ENCODE data around the gene ADAMTSL3.
"Not testable (repeated sequence)": the region's sequence is repeated elsewhere in the genome, so short reads cannot be mapped to it uniquely, and the experiment has no call there.

ADAMTSL3 gene

DNA sequence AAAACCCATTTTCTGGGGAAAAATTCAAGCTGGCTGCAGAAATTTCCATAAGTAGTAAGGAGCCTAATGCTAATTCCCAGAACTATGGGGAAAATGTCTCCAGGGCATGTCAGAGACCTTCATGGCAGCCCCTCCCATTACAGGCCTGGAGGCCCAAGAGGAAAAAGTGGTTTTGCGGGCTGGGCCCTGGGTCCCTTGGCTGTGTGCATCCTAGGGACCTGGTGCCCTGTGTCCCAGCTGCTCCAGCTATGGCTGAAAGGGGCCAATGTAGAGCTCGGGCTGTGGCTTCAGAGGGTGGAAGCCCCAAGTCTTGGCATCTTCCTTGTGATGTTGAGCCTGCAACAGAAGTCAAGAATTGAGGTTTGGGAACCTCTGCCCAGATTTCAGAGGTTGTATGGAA lies 48.4 kb downstream of the ADAMTSL3 start:
- FAIRE-seq: not testable (repeated sequence)

DNA sequence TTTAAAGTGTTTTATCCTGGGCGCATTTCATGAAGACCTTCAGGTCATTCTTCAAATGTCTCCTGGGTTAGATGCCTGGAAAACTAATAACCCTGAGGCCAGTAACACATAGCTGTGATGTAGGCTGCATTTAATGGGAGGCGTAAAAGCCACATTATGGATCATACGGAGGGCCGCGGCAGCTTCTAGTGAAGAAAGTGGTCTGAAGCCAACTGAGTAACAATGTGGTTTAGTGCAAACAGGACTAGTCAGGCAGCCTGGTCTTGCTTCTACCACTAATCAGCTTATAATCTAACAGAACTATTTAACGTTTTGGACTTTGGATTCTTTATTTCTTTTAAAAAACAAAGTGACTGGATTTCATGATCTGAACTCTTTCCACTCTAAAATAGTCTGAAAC lies 54.4 kb downstream of the ADAMTSL3 start:
- FAIRE-seq: no peak

DNA sequence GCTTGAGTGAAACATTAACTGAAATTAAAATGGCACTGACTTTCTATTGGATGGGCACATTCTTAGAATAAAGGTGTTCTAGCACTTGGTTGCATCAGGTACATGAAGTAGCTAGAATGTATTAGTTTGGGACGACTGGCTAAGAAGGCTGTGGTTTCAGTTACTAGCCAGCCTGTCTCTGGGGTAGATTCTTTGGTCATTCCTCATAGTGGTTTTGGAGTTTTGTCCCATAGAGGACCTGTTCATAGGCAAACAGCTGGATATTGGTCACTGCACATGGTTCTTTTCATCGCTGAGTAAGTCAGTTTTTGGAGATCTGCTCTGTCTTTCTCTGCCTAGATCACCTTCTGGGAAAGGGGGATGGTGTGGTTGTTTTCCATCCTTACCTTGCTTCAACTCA lies 55.3 kb downstream of the ADAMTSL3 start:
- FAIRE-seq: no peak

DNA sequence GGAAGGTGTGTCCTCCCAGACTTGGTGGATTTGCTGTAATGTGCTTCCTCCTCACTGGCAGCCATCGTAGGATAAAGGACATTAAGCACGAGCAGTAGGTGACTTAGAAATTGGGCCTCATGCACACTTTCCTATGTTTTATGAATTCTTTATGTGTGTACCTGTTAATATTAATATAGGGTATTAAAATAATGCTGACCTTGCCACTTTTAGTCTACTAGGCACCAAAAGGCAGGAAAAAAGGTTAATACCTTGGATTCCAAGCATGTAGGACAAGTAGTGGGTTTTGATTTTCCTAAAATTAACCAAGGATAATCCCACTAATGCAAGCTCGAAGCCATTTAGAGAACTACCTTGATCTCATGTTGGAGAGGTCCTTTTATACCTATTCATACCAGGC lies 55.9 kb downstream of the ADAMTSL3 start:
- no peak for FAIRE-seq

DNA sequence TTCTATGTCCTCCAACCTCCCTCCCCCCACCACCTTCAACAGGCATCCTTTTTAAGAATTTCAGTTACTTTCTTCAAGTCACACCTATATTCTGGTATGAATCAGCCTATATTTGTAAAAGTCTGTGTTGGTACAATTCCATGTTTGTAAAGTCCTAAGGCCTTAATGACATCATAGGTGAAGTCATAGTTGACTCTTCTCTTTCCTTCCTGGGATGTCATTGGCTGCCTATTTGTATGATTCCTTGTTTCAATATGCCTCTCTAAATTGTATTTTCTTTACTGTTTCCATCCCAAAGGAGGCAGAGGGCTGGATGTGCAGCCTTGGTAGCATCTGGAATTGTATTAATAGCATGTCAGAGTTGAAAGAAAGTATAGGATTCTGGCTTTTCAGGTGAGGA lies 56.5 kb downstream of the ADAMTSL3 start:
- no peak for FAIRE-seq

DNA sequence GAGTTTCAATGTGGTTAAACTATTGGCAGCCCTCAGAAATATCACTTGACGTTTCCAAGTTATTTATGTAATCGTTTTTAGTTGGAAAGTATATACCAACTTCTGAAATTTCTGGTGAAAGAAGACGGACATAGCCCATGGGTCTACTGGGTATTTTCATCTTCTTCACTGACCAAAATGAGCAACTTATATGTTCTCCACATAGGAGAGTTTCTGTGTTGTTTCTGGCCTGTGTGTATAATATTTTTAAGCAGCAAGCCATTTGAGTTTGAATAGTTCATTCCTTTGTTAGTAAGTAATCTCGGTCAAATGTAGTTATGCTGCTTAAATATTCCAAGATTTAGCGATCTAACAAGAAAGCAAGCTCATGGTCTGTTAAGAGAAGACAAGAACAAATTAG lies 57.3 kb downstream of the ADAMTSL3 start:
- FAIRE-seq: no peak

DNA sequence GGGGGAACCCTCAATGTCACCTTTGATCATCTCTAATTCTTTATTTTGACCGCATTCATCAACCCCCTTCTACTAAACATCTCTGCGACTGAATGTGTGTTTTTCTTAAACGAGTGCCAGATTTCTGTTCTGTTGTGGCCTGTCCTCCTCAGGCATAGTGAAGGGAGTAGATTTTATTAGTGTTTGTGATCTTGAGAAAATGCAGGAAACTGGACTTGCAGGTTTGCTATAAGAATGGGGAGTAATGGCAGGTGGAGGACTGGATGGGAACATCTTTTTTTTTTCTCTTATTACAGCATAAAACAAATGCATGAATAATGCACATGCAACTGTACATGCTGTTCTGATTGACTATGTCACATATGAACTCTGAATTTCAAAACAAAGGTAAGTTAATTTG lies 59.3 kb downstream of the ADAMTSL3 start:
- no peak for FAIRE-seq

DNA sequence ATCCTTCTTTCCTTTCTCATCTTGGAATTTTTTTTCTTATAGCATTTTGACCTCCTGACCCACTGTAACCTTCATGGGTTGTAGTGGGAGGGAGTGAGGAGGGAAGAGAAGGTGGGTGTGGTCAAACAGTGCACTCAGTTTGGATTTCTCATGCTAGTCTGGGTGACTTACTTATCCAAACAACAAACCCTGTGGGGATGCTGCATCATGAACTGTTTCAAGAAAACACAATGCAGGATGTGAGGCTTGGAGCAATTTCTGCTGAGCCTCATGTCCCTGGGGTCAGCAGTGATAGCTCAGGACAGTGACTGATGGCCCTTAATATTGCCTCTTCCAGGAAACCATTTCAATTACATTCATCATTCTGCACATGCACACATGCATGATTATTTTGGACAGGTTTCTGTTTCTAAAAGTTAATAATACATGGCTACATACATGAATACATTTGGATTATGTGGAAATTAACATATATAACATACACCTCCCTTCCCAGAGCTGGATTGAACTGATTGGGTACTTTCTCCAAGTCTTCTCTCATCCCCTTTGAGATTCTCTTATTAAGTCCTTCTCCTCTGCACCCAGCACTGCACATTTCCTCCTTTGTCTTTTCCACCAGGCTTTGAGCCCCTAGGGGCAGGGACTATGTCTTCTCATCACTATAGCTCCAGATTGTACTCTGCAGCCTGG lies 61.2 kb downstream of the ADAMTSL3 start:
- no peak for FAIRE-seq

DNA sequence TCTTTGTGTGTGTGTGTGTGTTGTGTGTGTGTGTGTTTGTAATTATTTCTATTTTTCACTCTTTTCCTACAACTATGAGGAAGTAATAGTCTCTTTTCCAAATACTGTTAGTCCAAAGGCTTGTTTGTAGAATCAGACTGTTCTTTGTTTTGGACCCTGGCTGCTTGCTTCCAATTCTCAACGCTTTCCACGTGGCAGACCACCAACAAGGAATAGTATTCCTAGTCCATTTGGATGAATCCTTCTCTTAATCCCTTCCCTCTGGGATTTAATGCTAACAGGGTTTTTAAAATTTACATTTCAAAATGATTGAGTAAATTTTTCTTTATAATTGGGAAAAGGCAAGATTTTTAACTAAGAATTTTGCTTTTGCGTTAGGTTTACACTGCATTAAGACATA lies 62.7 kb downstream of the ADAMTSL3 start:
- no peak for FAIRE-seq

DNA sequence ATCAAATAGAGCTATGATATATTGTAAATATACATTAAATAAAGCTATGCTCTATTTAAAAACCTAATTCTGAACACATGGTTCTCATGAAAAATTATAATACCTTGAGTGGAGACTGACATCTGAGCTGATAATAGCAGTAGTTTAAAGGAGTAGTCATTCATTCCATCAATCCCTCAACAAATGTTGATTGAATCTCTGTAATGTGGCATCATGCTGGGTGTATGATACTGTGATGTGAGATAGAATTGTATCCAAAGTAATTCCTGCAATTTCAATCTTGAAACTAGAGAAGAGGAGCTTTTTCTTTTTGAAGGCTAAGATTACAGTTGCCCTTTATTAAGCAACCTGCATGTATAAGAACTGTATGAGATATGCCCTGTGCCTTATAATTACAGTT lies 63.1 kb downstream of the ADAMTSL3 start:
- FAIRE-seq: no peak

DNA sequence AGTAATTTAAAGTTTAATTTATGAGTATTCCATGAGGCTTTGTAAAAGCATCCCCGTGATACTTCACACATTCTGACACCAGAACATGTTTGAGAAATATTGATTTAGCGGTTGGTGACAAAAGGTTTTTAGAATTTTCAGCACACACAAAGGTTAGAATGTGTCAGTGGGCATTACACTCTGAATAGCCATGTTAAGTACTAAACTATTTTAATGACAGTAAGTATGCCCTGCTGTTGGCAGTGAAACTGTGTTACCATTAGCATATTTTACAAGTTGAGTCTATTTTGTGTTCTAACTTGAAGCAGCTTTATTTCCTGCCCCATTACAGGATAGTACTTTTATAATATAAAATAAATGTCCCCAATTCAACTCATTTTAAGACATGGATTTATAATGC lies 66.5 kb downstream of the ADAMTSL3 start:
- FAIRE-seq: no peak

DNA sequence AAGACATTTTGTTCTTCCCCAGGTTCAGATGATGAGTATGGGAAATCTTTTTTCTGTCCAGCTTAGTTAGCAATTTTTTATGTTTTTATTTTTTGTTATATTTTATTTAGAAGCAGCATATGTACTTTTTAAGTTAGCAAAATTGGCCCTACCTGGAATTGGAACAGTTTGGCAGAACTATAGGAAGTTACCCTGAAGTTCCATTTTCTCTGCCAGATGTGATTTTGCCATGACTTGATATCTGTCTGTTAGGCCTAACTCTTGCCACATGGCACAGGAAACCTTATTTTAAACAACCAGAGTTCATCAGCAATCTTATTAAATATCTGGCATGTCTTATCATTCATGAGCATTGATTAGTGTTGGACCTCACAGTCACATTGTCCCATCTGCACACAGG lies 67.1 kb downstream of the ADAMTSL3 start:
- no peak for FAIRE-seq

DNA sequence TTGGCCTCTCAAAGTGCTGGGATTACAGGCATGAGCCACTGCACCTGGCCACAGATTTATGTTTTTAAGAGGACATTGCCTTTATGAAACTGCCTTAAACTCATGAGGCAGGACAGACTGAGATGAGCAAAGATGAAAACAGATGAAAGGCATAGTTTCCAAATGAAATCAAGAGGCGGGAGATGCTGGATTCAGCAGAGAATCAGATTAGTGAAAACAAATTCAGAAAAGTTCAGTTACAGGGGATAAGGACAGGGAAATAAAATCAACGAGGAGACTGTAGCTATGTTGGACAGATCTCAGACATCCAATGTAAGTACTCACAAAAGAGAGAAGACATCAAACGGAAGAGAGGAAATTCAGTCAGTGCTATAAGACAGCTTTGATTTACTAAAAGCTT lies 68.1 kb downstream of the ADAMTSL3 start:
- no peak for FAIRE-seq

DNA sequence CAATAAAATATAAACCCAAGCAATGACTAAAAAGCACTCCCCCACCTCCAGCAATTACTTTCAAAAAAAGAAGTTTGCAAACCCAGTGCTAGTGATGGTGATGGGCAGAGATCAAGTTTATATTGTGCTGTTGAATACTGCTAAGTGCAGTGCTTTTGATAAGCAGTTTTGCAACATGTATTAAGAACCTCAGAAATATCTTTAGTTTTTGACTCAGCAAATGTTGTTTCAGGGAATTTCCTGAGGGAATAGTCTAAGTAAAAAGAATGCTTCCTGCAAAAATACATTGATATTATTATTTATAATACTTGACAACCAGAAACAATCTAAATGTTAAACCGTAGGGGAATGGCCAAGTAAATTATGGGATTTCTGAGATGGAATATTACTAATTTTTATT lies 69.3 kb downstream of the ADAMTSL3 start:
- FAIRE-seq: no peak

DNA sequence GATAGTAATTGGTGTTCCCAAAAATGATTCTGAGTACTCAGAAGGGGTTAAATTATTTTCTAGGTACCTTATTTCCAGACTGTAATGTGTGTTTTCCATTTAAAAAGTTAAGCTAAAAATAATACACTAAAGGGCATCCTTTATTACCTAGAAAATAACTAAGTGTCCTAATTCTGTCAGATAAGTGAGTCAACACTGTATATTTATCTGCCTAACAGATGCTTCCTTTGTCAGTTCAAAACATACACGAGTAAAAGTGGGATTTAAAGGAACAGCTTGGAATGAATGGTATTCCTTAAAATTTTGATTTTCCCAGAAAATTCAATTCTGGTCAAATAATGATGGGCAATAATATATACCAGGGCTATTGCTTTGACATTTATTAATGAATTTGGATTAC lies 78.3 kb downstream of the ADAMTSL3 start:
- no peak for FAIRE-seq

DNA sequence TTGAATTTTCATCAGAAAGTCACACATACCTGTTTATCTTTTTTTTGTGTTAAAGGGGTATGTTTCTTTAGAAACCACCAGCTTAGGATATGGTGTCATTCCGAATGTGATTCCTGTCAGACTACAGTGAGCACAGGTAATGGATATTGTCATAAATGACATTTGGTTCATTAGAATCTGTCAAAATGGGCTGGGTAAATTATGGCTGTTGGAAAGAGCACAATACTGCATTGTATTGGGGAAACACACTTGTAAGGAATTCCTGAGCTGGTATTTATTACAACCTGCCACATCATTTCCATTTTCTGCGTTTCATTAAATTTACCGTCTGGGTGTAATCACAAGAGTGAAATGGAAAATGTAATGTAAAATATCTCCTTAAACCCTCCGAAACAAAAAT lies 78.8 kb downstream of the ADAMTSL3 start:
- no peak for FAIRE-seq

DNA sequence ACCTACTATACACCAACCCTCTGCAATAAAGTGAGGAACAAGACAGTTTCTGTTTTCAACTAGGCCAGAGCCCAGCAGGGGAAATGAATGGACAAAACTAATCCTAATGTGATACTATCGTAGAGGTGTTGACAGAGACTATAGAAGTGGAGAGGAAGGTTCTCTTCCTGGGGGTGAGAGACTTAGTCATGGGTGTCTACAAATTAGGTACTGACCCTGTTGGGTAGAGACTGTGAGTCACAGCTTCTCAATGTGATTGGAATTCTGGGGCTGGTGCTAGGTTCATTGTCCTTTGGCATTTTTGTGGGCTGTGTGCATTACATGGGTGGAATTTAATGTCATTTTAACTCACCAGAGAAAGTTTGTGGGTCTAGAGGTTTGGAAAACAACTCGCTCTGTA lies 79.3 kb downstream of the ADAMTSL3 start:
- FAIRE-seq: no peak

DNA sequence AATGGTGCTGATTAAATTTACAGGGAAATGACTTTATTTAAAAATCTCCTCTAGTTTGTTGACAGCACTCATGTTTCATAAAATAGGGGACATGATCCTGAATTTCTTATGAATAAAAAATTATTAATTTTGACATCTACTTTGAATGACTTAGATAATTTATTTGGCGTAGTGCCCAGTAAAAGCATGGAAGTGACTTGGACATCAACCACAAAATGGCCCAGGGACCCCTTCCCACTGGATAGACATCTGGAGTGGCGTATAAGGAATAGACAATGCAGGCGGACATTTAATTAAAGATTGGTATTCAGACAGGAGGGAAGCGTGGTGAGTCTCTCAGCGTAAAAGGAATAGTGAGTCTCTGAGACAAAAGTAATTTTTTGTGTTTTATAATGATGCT lies 79.8 kb downstream of the ADAMTSL3 start:
- FAIRE-seq: no peak

DNA sequence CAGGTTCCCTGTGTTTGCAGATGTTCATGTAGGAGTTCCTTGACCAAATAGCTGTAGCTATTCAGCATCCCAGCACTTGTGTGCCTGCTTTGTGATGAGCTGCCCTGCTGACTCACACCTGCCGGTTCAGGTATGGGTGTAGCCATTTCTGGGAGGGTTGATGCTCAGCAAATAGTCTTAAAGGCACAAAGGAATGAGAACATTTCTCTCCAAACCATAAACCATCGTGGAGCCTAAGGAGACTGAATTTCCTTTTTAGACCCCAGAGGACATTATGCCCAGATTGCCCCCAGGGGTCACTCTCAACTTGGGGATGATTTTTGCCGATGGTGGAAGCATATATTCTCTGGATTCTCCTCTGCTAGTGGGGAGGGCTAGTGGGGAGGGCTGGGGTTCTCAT lies 80.6 kb downstream of the ADAMTSL3 start:
- no peak for FAIRE-seq

DNA sequence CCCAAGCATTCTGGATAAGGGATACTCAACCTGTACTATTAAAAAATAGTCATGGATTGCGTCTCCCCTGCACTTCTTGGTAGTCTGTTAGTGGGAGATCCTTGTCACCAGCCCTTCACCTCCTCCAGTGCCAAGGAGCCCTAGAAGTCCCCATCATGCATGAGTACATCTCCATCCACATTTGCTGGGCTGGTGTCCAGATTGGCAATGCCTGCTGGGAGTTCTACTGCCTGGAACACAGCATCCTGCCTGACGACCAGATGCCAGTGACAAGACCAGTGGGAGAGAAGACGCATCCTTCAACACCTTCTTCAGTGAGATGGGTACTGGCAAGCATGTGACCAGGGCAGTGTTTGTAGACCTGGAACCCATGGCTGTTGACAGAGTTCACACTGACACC lies 85.7 kb downstream of the ADAMTSL3 start:
- FAIRE-seq: no peak

DNA sequence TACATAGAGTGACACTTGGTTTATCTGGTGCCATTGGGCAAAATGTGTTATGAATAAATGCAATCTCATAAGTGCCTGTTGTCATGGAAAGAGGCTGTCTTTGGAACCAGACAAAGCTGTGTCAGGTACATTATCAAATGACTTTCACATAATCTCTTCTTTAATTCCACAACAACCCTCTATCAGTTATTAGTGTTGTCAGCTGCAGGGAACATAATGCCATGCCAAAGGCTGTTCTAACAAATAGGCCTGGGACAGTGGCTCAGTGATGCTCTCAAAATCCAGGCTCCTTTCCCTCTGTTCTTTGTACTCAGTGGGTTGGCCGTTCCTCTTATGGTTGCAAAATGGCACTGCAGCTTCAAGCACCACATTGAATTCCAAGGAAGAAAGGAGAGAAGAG lies 91.8 kb downstream of the ADAMTSL3 start:
- no peak for FAIRE-seq

DNA sequence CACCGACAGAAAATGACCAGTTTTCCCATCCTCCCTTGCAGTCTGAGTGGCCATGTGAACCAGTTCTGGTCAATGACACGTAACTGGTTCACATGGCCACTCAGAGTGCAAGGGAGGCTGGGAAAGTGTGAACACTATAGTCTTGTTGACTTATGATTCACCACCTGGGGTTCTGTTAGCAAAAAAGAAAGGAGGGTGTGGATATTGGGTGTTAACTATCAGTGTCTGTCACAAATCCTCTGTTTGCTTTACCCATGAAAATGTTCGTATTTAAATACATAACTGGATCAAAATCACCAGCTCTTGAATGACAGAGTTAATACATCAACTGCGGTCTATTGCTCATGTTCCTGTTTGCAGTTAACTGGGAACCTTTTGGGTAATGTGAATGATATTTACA lies 92.3 kb downstream of the ADAMTSL3 start:
- no peak for FAIRE-seq

DNA sequence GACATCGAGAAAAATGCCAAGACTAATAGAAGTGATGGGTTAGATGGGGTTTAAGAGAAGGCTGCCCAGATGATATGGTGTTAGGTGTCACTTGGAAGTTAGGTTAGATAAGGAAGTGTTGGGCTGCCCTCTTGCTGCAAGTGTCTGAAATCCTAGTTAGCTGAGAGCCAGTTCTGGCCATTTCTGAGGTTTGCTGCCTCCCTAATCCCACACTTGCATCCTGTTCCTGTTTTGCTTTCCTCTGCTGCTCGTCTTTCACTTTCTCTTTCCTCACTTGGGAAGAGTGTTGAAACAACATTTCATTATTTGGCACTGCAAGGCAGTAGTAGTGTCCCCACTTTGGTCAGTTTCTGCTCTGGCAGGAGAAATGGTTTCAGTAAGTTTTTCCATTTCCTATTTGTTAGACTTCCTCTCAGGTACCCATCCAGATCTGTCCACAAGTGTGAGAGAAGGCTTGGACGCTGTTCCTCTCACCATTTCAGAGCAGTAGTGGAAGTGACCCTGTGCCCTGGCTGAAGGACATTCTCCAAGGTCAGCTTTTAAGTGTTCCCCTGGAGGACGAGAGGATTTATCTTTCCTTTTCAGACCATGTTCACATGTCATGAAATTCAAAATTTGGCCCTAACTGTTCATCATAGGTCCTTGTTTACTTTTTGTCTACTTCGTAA lies 93.3 kb downstream of the ADAMTSL3 start:
- FAIRE-seq: no peak

DNA sequence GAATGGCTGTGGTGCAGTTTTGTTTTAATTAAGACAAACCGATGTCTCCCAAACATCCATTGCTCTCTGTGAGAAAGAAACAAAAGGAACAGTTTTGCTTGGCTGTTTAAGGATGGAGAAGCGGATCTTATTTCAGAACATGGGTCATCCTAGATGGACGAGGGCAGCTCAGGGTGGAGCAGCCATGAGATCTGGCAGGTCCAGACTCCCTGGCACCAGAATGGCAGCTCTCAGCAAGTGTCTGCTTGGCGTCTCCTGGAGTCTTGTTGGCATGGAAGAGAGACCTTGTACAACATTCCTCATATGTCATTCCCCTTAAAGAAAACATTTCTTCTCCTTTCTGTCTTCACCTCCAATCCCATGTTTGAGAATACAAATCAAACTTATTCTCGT lies 93.8 kb downstream of the ADAMTSL3 start:
- FAIRE-seq: no peak

DNA sequence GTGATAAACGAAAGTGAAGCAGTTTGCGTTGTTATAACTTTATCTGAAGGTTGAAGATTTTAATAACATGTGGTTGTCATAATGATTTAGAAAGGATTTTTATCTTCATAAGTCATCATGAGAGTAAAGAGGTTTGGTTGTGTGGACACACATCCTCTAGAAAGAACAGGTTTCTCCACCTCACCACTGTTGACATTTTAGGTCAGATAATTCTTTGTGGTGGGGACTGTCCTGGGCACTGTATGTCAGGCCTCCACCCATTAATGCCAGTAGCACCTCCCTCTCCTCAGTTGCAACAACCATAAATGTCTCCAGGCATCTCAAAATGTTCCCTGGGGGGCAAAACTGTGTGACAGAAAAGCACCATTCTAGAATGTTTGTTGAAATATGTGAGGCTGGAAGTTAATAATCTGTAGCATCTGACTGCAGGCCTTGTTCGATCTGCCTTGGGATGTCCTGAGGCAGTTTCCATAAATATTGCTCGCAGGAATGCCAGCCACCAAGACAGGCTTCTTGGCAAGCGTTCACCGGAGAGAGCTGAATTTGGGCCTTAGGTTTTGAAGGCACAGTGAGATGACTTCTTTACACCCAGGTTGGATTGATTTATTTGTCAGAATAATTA lies 100.1 kb downstream of the ADAMTSL3 start:
- FAIRE-seq: no peak

All from G401.6 (cell line).